GM12891 (cell line): ENCODE measurements around the gene HEMK1.
A peak's percentile ranks its signal among the peaks of the same experiment; 100 is the strongest.

Experiments
- DNase-seq: peaks from one replicate; pipeline ENCODE4 v3.0.0; 2011; ENCODE audit warnings: low spot score; ENCODE audit not compliant: insufficient read length
- FAIRE-seq: peaks from 2 replicates; lab custom pipeline; 2011; peaks lifted over from hg19 to GRCh38; lab: Jason Lieb, UNC
- PAX5 ChIP-seq: IDR thresholded peaks from 2 replicates; pipeline ENCODE4 v1.6.1; 2011; ENCODE audit warnings: low read length, moderate library complexity, mild to moderate bottlenecking; ENCODE audit not compliant: insufficient read depth, severe bottlenecking
- POLR2A ChIP-seq: IDR thresholded peaks from 2 replicates; pipeline ENCODE4 v1.6.1; 2011; ENCODE audit warnings: low read depth, low read length, control low read depth
- POLR2AphosphoS5 ChIP-seq: IDR thresholded peaks from 2 replicates; pipeline ENCODE4 v1.6.1; 2011; ENCODE audit warnings: low read depth, low read length, control low read depth
- POU2F2 ChIP-seq: IDR thresholded peaks from 2 replicates; pipeline ENCODE4 v1.6.1; 2011; ENCODE audit warnings: low read depth, mild to moderate bottlenecking, control low read depth, low read length, moderate library complexity
- SPI1 ChIP-seq: IDR thresholded peaks from 2 replicates; pipeline ENCODE4 v1.6.1; 2011; ENCODE audit warnings: low read depth, low read length, control low read depth
- TAF1 ChIP-seq: IDR thresholded peaks from 2 replicates; pipeline ENCODE4 v1.6.1; 2011; ENCODE audit warnings: low read depth, low read length, control low read depth

HEMK1 gene

DNA sequence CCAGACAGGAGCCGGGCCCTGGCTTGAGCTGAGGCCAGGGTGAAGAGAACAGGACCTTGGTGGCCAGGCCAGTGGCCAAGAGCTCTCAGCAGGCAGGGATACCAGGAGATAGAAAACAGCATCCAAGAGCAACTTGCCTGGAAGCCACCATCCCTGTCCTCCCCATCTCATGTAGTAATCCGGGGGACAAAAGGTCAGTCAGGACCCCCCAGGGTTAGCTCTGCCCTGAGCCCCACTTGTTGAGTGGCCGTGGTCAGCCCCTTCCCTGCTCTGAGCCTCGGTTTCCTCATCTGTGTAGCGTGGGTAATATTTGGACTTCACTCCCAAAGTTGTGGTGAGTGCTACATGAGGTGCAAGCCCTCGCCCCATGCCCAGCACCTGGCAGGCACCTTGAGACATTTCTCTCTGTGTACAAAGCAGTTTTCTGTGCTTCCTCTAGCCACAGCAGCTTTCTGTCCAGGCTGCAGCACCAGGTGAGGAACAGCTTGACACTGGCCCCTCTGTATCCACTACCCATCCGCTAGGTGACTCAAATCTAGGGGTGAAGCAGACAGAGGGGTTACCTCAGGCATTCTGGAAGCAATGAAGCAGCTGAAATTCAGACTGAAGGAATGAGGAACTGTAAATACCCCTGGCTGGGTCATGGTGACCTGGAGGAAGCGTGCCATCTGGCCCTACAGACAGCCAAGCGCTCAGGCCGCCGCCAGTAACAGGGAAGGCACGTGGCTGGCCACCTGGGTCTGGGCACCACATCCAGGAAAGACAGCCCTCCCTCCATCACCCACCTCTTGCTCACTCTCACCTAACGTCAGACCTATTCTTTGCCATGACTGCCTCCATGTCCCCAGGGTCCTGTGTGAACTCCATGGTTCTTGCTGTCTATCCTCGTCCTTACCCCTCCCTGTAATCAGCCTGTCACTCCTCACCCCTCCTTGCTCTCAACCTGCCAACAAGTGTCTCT is 35.6 kb downstream of the HEMK1 start:
- FAIRE-seq (no peak), DNase-seq (no peak)
- TF ChIP-seq POLR2A: no peak
- TF ChIP-seq POU2F2: no peak
- TF ChIP-seq PAX5: no peak
- TF ChIP-seq SPI1: peak; percentile 41
- no peak for TF ChIP-seq TAF1

DNA sequence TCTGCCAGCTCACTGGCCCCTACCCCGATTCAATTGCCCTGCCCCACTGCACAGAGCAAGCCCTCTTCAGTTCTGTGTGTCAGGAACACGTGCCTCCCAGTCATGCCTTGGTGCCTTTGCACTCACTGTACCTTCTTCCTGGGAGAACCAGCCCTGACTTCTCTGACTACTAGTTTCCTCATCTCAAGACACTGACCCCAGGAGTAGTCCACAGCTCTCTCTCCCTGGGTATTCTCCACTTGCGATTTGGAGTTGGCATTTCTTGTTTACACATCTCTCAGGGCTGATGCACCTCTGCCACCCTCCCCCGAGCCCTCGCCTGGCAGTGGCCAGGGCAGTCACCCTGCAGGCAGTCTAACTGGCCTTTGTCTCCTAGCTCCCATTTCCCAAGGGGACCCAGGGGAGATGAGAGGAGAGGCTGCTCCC is 36.6 kb downstream of the HEMK1 start:
- DNase-seq (no peak), FAIRE-seq (no peak)
- TF ChIP-seq POLR2A (no peak), POU2F2 (no peak), PAX5 (no peak), SPI1 (no peak), POLR2AphosphoS5 (no peak), TAF1 (no peak)

GRCh38 chr3:50606596-50606995 is 37.3 kb downstream of the HEMK1 start:
- no peak for DNase-seq
- no peak for FAIRE-seq
- no peak for TF ChIP-seq TAF1
- TF ChIP-seq PAX5: no peak
- no peak for TF ChIP-seq SPI1
- TF ChIP-seq POLR2AphosphoS5: no peak
- no peak for TF ChIP-seq POU2F2
- TF ChIP-seq POLR2A: no peak

DNA sequence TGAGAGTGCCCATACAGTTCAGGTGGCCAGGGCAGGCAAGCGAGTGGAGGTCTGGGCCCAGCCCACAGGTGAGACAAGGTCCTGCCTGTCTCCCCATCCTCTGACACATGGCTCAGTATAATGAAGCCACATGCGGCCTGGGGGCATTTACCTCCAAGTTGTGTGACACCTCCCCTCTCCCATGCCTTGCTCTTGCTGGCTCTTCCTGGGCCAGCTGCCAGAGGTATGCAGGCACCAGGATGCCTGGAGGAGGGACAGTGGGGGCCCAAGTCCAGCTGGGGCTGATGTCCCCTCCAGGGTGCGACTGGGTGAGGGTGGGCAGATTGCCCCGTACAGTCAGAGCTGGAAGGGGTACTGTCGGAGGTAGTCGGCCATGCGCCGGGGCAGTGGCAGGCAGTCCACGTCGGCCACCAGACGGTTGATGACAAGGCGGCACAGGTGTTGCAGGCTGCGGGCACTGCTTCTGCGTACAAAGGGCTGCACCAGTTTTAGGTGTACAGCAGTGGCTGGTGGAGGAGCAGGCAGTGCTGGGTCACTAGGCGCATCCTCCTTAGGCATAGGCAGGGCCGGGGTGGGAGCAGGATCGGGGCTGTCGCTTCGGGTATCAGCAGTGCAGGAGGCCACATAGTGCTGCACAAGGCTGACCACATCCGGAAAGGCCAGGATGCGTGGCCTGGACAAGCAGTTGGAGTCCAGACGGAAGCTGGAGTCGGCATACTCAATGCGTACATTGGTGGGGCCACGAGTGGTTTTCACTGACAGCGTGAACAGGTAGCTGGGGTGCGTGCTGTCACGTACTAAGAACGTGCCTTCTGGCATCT is 38.2 kb downstream of the HEMK1 start:
- TF ChIP-seq POLR2A: no peak
- no peak for TF ChIP-seq PAX5
- no peak for TF ChIP-seq POLR2AphosphoS5
- TF ChIP-seq SPI1: no peak
- no peak for TF ChIP-seq POU2F2
- TF ChIP-seq TAF1: no peak
- DNase-seq (no peak), FAIRE-seq (no peak)

DNA sequence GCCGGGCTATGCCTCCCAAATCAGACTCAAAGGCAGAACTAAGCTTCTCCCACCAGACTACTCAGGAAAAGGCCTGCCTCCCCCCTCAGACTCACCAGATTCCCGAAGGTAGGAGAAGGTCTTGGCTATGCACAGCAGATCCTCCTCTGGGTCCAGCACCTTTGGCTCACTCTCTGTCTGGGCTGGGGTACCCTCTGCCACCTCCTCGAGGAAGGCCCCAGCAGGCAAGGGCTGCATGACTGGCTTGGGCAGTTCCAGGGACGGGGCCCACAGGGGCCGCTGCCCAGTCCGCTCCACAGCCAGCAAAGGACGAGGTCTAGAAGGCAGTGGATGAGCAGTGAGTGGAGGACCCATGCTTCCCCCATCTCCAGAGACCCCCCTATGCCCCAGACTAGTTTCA is 39.0 kb downstream of the HEMK1 start:
- no peak for FAIRE-seq
- DNase-seq: no peak
- TF ChIP-seq POU2F2 (no peak), TAF1 (no peak), PAX5 (no peak), POLR2AphosphoS5 (no peak), POLR2A (no peak), SPI1 (no peak)

GRCh38 chr3:50609071-50609762 is 39.9 kb downstream of the HEMK1 start:
- DNase-seq (no peak), FAIRE-seq (no peak)
- no peak for TF ChIP-seq POLR2A

DNA sequence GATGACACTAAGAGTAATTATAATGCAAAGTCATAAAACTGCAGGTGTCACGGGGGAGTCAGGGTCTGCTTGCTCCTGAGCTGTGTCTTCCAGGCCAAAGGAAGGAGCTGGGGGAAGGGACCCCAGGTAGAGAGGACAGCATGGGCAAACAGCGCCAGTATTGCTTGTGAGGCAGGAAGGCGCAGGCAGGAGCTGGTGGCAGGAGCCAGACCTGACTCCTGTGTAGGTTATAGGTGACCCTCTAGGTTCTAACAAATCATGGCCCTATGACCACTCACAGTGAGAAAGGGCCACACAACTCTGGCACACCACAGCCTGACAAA is 40.4 kb downstream of the HEMK1 start:
- no peak for TF ChIP-seq PAX5
- TF ChIP-seq POLR2AphosphoS5: no peak
- FAIRE-seq: no peak
- no peak for DNase-seq

- no peak for FAIRE-seq
- TF ChIP-seq SPI1: no peak
- TF ChIP-seq TAF1: no peak
- no peak for DNase-seq
Measured at GRCh38 chr3:50610181-50610971, 41.1 kb downstream of the HEMK1 start.

DNA sequence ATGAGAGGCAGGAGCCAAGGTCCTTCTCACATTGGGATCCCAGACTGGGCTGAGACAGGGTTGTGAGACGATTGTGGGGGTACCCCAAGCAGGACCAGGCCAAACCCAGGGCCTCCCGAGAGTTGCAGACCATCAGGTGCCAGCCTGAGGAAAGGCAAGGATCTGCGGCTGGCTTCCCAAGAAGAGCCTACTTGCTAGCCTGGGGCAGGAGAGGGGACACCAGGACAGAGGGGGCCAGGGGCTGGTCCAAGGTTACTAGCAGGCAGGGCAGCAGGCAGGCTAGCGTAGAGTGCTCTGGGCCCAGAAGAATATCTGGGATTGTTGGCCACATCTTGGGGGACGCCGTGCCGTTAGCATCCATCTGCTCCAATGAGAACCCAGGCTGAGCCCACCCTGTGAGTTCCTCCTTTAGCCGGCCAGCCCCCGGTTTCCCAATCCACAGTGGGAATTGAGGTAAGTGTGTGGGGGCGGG is 41.7 kb downstream of the HEMK1 start:
- no peak for TF ChIP-seq SPI1
- TF ChIP-seq POLR2A: no peak
- TF ChIP-seq TAF1: no peak
- DNase-seq: no peak
- no peak for FAIRE-seq
